Measurements from ENCODE around the gene ARF3.

Gene ARF3

GRCh38 chr12:48957141-48958048, at the start of gene ARF3:
Gene ARF3, minus strand, starts transcription at chr12:48957487. Its CDS starts 16,392 bp downstream, at chr12:48941095.
- peak; percentile 85 for DNase-seq (ENCODE audit: low read depth)

DNA sequence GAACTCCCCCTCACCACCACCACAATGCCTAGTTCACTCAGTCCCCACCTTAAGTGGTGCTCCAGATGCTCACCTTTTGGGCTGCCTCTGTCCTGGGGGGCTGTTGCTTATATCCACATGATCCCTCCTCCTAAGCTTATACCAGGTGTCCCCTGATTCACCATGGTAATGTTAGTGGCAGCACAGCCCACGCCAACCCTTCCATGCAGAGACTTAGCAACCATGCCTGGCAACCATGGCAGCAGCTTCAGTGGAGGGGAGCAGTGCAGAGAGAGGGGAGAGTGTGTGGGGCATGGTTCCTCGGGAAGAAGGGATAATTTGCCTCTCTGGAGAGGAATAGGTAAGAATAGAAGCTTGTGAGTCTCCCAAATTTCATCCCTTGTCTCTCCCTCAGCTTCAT, 43.1 kb upstream of the ARF3 start:
- no peak for DNase-seq (ENCODE audit: low read depth)

DNA sequence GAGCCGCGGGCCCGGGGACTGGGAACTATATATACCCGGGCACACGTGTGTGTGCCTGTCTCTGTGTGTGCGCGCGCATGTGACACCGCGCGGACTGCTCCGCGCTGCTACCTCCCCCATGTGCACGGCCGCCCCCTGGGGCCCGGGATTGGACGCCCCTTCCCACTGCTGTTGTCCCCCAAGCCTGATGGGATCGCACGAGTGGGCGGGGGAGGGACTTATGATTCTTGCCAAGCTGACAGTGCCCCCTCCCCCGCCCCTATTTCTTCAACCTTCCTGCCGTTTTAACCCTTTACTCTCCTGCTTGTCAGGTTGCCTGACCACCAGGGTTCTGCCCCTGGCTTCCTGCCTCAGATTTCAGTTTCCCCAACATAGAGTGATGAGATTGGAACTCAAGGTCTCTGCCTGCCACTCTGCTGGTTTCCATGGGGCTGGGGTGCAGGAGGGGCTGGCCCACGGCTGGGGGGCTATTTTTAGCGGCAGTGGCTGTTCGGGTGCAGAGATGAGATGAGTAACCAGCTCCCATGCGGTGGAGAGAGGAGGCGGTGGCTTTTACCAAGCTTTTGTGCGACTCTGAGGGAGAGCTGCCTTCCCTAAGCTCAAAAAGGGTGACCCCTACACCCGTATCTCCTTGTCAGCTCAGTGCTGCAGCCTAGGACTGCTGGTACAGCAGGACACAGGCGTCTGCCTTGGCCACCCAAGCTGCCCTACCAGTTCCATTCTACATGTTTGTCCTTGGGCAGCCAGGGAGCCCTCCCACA, 42.3 kb upstream of the ARF3 start, which contains the start of gene DDN:
TSS of gene DDN (minus strand) at position 5 of the 761 bp plus-strand sequence. CDS start 88 bp downstream, outside the sequence.
- DNase-seq (ENCODE audit: low read depth) = no peak

GRCh38 chr12:48998497-48999353, 41.4 kb upstream of the ARF3 start:
- DNase-seq (ENCODE audit: low read depth) = no peak

DNA sequence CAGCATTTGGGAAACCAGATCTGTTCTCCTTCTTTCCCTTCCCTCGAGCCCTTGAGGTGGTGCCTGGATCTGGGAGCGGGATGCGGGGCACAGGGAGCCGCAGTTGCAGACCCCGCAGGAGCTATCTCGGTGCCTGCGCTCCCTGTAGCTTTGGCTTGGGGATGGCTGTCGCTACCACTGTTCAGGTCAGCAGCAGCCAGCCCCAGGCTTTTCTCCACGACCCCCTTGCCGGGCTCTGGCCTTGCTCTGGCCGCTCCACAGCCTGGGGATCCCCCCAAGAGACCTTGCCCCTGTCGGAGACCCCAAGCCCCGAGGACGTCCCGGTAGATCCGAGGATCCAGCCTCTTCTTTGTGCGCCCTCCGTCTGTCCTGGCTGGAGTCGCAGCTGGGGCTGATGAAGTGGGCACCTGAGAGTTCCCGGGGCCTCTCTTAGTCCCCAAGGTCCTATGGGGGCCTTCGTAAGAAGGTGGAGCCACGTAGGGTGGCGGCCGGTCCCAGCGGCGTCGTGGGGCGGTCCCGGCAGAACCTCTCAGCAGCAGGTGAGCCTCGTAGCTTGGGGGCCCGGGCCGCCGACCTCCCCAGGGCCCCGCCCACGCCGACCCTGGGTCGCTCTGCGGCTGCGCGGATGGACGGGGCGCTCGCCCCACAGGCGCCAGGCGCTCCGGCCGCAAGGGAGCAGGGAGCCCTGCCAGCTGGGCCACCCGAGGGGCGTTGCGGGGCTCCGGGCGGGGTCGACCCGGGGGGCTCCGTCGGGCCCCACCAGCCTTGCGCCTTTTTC, 40.6 kb upstream of the ARF3 start:
- DNase-seq (ENCODE audit: low read depth) = no peak

GRCh38 chr12:48996794-48997718, 39.8 kb upstream of the ARF3 start:
- DNase-seq (ENCODE audit: low read depth) = no peak

DNA sequence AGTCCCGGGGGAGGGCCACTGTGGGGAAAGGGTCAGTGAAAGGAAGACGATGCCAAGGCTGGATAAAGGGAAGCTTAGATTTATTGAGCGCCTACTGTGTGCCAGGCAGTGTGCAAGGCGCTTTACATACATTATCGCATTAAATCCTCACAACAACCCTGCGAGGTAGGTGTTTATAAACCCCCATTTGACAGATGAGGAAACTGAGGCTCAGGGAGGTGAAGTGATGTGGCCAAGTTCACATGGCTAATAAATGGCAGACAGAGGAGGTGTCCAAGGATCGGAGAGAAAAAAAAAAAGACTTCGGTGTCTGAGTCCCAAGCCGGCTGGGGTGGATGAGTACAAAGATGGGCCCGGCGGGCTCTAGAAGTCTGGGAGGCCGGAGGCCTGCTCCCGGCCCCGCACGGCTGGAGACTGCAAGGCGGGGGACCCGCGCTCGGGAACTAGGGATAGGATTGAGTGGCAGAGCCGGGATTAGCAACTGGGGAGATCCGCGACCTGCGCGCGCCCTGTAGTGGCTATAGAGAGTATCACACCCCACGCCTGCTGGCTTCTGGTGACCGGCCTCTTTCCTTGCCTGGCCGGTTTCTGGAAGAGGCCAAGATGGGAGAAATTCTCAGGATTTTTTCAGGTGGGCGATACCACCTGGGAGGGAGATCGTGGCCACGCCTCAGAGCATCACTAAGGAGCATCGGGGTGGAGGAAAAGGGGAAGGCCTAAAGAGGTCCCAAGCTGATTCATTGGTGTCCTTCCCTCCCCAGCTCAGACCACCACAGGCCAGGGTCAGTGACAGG, 38.0 kb upstream of the ARF3 start:
- DNase-seq (ENCODE audit: low read depth) = no peak

DNA sequence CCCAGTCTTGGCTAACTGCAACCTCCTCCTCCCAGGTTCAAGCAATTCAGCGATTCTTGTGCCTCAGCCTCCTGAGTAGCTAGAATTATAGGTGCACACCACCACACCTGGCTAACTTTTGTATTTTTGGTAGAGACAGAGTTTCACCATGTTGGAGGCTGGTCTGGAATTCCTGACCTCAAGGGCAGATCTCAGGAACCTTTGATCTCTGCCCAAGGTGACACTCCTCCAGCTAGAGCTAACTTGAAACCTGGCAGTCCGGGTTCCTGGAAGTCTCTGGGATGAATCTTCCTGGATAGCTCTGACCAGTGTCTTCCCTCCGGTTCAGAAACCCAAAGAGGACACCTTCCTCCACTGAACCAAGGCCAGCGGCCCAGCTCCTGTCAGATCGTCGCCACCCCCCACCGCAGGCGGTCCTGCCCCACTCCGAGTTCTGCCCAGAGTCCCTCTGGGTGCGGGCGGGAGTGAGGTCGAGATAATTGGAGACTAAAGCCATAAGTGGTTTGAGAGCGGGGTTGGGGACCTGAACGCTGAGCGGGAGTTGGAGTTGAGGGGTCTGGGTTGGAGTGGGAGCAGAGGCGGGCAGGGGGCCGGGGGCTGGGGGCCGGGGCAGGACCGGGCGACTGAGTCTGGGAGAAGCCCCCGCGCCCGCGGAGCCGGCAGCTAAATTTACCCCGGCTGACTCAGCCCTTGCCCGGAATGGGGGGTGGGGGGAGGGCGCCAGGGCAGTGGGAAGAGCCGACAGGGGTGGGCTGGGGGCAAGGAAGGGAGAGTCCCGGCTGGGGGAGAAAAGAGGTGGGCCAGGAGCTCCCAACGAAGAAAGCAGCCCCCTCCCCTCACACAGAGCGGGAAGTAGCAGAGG, 37.2 kb upstream of the ARF3 start:
- DNase-seq (ENCODE audit: low read depth) = no peak

GRCh38 chr12:48993787-48994186, 36.5 kb upstream of the ARF3 start:
- no peak for DNase-seq (ENCODE audit: low read depth)

DNA sequence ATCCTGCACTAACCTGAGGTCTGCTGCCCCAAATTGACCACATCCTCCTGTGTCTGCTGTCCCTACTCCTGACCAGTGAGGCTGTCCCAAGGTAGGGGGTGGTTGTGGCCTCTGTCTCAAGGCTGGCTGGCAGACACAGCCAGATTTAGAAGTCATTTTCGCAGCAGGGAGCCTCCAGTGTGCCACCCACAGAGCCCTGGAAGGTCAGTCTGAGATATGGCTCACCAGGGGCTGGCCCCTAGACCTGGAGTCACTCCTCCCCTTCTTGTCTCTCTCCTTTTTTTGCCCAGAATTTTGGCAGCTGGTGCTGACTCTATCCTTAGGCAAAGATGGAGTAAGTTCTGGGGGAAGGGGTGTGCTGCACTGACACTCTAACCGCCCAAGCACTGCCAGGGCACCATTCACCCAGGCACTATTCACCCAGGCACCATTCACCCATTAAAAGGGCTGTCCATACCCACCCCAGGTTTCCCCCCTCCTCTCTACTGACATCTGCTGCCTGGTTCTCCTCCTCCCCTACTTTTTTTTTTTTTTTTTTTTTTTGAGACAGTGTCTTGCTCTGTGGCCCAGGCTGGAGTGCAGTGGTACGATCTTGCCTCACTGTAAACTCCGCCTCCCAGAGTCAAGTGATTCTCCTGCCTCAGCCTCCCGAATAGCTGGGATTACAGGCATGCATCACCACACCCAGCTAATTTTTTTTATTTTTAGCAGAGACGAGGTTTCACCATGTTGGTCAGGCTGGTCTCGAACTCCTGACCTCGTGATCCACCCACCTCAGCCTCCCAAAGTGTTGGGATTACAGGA, 34.2 kb upstream of the ARF3 start:
- no peak for DNase-seq (ENCODE audit: low read depth)

GRCh38 chr12:48990552-48990951, 33.3 kb upstream of the ARF3 start:
- DNase-seq (ENCODE audit: low read depth) = no peak

- peak; percentile 59 for DNase-seq (ENCODE audit: low read depth)
Measured at GRCh38 chr12:48988030-48988649, 30.9 kb upstream of the ARF3 start.

- DNase-seq (ENCODE audit: low read depth) = no peak
Measured at GRCh38 chr12:48986720-48987291, 29.5 kb upstream of the ARF3 start.

GRCh38 chr12:48985901-48986300, 28.6 kb upstream of the ARF3 start:
- no peak for DNase-seq (ENCODE audit: low read depth)

GRCh38 chr12:48985475-48985897, 28.2 kb upstream of the ARF3 start:
- DNase-seq (ENCODE audit: low read depth) = no peak

- no peak for DNase-seq (ENCODE audit: low read depth)
Measured at GRCh38 chr12:48982397-48983080, 25.3 kb upstream of the ARF3 start.

Measured in activated gamma-delta T cell treated with anti-CD3 and anti-CD28 coated beads, Interleukin-2, amount 50 U/mL, for 16 hours (primary cell).